Right atrium auricular region (tissue), 2 donors: ENCODE data around the gene CNTNAP5. TPM values are rescaled to one million over a fixed set of nuclear protein-coding genes. Genes with fewer than 3 reads are reported as not detected.

Experiments used
- DNase-seq: peaks from one replicate; pipeline ENCODE4 v3.0.0-alpha.2; 2019; ENCODE audit warnings: low spot score
- H3K27ac ChIP-seq, 2 donors: fragments of 200-600 bp; sonication (generic); 1 replicate in 1 of 2; 2 replicates in 1 of 2; pipeline ENCODE4 v1.5.1; 2016 to 2019
- H3K27me3 ChIP-seq, 2 donors: fragments of 200-600 bp; sonication (generic); one replicate each; pipeline versions ENCODE4 v1.5.1 to v1.6.0; 2017 to 2019
- H3K36me3 ChIP-seq: fragments of 200-600 bp; sonication (generic); one replicate; pipeline ENCODE4 v1.5.1; 2016
- H3K4me1 ChIP-seq, 2 donors: fragments of 200-600 bp; sonication (generic); one replicate each; pipeline versions ENCODE4 v1.5.1 to v1.6.0; 2017 to 2019
- H3K4me3 ChIP-seq, 2 donors: fragments of 200-600 bp; sonication (generic); 1 replicate in 1 of 2; 2 replicates in 1 of 2; pipeline ENCODE4 v1.5.1; 2017 to 2019; ENCODE audit warnings: mild to moderate bottlenecking in 1 of 2, moderate library complexity in 1 of 2
- H3K9me3 ChIP-seq, 2 donors: fragments of 200-600 bp; sonication (generic); one replicate each; pipeline ENCODE4 v1.5.1; 2019
- total RNA-seq, 2 donors: library from RNA; depleted of rRNA; stranded (reverse); fragments of >200 nt; gene quantifications; one replicate each; pipeline ENCODE4 v1.1.0, GENCODE V29; 2016
- TF ChIP-seq, protein P1 (sequence below), 2 donors: fragments of 200-600 bp; sonication (generic); IDR thresholded peaks; one replicate each; pipeline ENCODE4 v1.5.1; 2019; ENCODE audit warnings: antibody characterized with exemption in 2 of 2

CNTNAP5 gene
- total RNA-seq, 2 donors from 2014 or later, result not detected

DNA sequence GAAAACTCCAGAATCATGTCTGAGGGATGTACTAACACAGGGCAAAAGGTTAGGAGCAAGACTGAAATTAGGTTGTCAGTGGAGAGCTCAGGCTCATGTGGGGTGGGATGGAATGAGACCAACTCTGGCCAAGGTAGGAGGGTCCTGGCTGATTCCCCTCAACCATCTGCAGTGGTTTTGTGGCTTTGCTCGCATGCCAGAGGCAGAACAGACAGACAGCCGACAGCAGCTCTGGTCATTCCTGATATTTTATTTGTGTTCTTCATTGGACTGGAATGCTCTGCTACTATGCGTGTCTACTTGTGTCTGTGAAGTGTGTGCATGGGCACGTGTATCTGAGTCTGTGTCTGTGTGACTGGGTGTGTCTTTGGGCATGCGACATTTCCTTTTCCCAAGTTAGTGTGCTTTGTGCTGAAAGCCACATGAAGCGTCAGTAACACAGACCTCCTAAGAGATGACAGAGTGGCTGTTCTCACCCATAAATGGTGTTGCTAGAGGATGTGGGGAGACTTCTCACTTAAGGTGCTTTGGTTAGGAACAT, 239.5 kb downstream of the CNTNAP5 start:
- peaks cover 0 to 1% of the 10 kb centered on the region in 2 donors for H3K4me1 ChIP-seq
- H3K36me3 ChIP-seq, result no peaks in the 10 kb centered on the region
- TF ChIP-seq, protein P1, sequence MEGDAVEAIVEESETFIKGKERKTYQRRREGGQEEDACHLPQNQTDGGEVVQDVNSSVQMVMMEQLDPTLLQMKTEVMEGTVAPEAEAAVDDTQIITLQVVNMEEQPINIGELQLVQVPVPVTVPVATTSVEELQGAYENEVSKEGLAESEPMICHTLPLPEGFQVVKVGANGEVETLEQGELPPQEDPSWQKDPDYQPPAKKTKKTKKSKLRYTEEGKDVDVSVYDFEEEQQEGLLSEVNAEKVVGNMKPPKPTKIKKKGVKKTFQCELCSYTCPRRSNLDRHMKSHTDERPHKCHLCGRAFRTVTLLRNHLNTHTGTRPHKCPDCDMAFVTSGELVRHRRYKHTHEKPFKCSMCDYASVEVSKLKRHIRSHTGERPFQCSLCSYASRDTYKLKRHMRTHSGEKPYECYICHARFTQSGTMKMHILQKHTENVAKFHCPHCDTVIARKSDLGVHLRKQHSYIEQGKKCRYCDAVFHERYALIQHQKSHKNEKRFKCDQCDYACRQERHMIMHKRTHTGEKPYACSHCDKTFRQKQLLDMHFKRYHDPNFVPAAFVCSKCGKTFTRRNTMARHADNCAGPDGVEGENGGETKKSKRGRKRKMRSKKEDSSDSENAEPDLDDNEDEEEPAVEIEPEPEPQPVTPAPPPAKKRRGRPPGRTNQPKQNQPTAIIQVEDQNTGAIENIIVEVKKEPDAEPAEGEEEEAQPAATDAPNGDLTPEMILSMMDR (IDR thresholded peaks at IDR 0.05), result no peak
- no peaks in the 10 kb centered on the region for H3K27me3 ChIP-seq
- H3K9me3 ChIP-seq, result no peaks in the 10 kb centered on the region
- no peak overlapping the region for H3K4me3 ChIP-seq
- H3K27ac ChIP-seq, result no peak overlapping the region
- no peak for DNase-seq

DNA sequence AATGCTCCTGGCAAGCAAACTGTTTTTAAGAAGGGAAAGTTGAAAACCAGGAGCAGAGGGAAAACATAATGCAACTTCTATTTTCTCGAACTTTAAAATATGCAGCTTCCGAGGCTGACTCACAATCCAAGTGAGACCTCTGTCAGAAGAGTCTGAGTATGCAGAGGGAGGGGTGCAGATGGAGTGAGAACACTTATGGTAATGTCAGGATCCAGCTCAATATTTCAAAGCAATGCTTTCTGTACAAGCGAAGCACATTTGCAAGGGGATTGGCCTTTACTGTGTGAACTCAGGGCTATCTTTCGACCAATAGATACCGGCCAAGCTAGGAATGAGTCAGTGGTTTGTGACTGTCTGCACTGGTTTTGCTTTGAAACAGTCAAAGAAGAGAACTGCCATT, 242.7 kb downstream of the CNTNAP5 start:
- Histone ChIP-seq H3K4me3 (no peak overlapping the region), H3K27ac (no peak overlapping the region), H3K4me1 (peaks cover 0 to 8% of the 10 kb centered on the region in 2 donors), H3K27me3 (no peaks in the 10 kb centered on the region), H3K9me3 (no peaks in the 10 kb centered on the region), H3K36me3 (no peaks in the 10 kb centered on the region)
- no peak for DNase-seq
- TF ChIP-seq, protein P1 (IDR thresholded peaks at IDR 0.05), result no peak

DNA sequence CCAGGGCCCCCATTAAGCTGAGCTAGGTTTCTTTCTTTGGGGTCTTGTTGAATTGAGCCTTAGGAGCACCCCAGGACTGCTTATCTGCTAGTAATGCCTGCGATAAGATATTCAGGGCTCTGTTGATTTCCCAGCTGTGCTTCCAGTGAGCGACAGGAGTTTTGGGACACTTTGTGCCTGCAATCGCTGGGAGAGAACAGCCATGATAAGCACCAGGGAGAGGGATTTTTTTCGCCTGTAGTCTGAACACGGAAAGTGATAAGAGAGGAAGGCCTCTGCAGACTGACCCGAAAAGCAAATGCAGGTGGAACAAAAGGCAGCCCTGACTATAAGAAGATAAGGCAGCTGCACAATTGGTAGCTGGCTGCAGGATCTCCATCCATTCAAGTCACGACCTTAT, 244.3 kb downstream of the CNTNAP5 start:
- TF ChIP-seq, protein P1 (IDR thresholded peaks at IDR 0.05), result no peak
- no peak for DNase-seq
- Histone ChIP-seq H3K36me3 (no peaks in the 10 kb centered on the region), H3K9me3 (no peaks in the 10 kb centered on the region), H3K4me3 (no peak overlapping the region), H3K27ac (peak overlapping the region in 1 of 2 donors; percentile 59), H3K4me1 (peaks cover 0 to 8% of the 10 kb centered on the region in 2 donors), H3K27me3 (no peaks in the 10 kb centered on the region)

DNA sequence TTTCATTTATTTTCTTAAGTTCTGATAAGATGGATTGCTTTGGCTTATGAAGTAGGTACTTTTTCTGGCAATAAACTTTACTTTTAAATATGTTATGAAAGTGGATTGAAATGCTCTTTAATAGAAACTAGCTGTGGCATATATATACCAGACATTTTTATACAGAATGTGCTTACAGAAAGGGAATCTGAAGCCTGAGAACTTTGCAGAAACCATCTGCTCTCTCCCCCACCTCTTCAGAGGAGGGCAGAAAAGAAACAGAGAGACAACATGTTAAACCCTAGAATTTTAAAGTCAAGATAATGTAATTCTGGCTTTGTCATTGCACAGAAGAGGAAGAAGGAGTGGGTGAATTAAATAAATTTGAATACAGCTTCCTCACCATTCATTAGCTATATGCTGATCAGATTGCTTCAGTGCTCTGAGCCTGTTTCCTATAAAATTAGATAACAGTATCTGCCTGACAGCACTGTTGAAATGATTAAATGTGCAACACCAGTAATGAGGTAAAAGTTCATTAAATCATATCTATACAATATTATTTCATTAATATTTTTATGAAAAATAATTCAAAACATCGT, 247.3 kb downstream of the CNTNAP5 start:
- Histone ChIP-seq H3K4me1 (peaks cover 0 to 8% of the 10 kb centered on the region in 2 donors), H3K4me3 (no peak overlapping the region), H3K9me3 (no peaks in the 10 kb centered on the region), H3K36me3 (no peaks in the 10 kb centered on the region), H3K27me3 (no peaks in the 10 kb centered on the region), H3K27ac (no peak overlapping the region)
- no peak for DNase-seq
- TF ChIP-seq, protein P1 (IDR thresholded peaks at IDR 0.05), result no peak

DNA sequence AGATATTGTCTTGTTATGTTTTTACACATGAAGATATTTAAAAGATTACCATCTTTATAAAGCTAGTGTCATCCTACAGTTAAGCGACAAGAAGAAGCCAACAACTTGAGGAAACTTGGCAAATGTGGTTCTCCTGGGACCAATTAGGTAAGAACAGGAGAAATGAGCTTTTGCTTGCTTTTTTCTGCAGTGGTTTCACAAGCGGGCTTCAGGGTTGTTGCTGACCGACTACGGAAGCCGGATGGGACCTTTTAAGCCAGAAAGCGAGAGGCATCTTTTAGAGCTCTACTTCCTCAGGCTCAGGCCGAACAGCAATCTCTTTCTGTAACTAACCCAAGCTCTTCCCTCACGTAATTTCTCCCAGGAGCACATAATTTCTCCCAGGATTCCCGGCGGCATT, 256.5 kb downstream of the CNTNAP5 start:
- H3K4me3 ChIP-seq, result no peak overlapping the region
- no peak overlapping the region for H3K27ac ChIP-seq
- H3K9me3 ChIP-seq, result peaks cover 0 to 11% of the 10 kb centered on the region in 2 donors
- DNase-seq, result no peak
- H3K27me3 ChIP-seq, result no peaks in the 10 kb centered on the region
- TF ChIP-seq, protein P1 (IDR thresholded peaks at IDR 0.05), result no peak
- H3K4me1 ChIP-seq, result no peaks in the 10 kb centered on the region
- no peaks in the 10 kb centered on the region for H3K36me3 ChIP-seq

DNA sequence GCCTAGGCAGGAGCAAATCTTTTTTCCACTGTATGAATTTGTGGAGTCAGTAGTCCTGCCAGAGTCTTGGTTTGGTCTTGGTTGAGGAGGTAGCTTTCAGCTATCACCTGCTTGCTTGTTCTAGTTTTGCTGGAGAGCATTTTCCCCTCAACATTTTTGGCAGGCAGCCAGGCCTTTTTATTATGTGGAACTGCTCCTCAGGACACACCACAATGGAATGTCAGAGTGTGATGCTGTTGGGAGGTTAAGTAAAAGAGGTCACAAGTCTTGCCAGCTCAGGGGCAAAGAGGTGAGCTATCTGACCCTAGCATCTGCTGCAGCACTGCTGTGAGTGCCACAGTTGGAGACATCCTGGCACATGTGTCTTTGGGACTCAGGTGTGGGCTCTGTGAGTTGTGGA, 258.0 kb downstream of the CNTNAP5 start:
- Histone ChIP-seq H3K36me3 (no peaks in the 10 kb centered on the region), H3K9me3 (peaks cover 0 to 11% of the 10 kb centered on the region in 2 donors), H3K4me1 (no peaks in the 10 kb centered on the region), H3K4me3 (no peak overlapping the region), H3K27me3 (no peaks in the 10 kb centered on the region), H3K27ac (no peak overlapping the region)
- TF ChIP-seq, protein P1 (IDR thresholded peaks at IDR 0.05), result no peak
- no peak for DNase-seq
